GM23248 (cell line): Measurements from ENCODE around the gene CSPG5.

Source experiments
- EZH2 ChIP-seq: fragments of 200-600 bp; sonication (generic); IDR thresholded peaks from 2 replicates; pipeline ENCODE4 v1.6.1; 2018; ENCODE audit warnings: antibody characterized with exemption, mild to moderate bottlenecking; ENCODE audit not compliant: insufficient read depth, poor library complexity, severe bottlenecking
- EZH2phosphoT487 ChIP-seq: fragments of 200-600 bp; sonication (generic); IDR thresholded peaks from 2 replicates; pipeline ENCODE4 v1.6.1; 2018; ENCODE audit warnings: antibody characterized with exemption, moderate library complexity, mild to moderate bottlenecking, low read depth; ENCODE audit not compliant: insufficient read depth

DNA sequence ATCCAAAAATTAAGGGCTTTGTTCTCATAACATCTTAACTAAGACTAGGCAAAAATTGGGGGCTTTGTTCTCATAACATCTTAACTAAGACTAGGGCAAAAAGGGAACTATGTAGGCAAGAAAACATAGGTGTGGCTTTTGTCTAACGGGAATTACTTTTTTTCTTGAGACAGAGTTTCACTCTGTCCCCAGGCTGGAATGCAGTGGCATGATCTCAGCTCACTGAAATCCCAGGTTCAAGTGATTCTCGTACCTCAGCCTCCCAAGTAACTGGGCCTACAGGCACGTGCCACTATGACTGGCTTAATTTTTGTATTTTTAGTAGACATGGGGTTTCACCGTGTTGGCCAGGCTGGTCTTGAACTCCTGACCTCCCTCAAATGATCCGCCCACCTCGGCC is 49.8 kb upstream of the CSPG5 start:
- TF ChIP-seq EZH2 (no peak), EZH2phosphoT487 (no peak)
